ENCODE results near the gene PRDM13. TPM values are rescaled to one million over a fixed set of nuclear protein-coding genes. Genes with fewer than 3 reads are reported as not detected.
"Not testable (repeated sequence)": the region's sequence is repeated elsewhere in the genome, so short reads cannot be mapped to it uniquely, and the experiment has no call there.

The PRDM13 gene
- total and polyA plus RNA-seq, 5 donors from 2014 or later: not detected

- Mint-ChIP-seq H3K9me3 (peaks cover 0 to 13% (median 3%) of the 10 kb centered on the region in 7 donors), H3K27me3 (peaks cover 91% of the 10 kb centered on the region), H3K4me1 (peaks cover 8 to 35% (median 16%) of the 10 kb centered on the region in 4 donors), H3K27ac (no peak overlapping the region), H3K4me3 (peak overlapping the region in 2 of 4 donors; percentile 25 to 45), H3K36me3 (no peaks in the 10 kb centered on the region)
- Histone ChIP-seq H3K9me3 (ENCODE audit: control insufficient read depth in 2 of 2, low read length in 2 of 2) (peaks cover 4 to 11% of the 10 kb centered on the region in 2 experiments), H3K4me1 (ENCODE audit: control insufficient read depth, insufficient read depth, low read length, poor library complexity, severe bottlenecking) (peaks cover 24% of the 10 kb centered on the region), H3K27me3 (ENCODE audit: control insufficient read depth, insufficient read depth, low read length) (peaks cover 71% of the 10 kb centered on the region), H3K4me3 (ENCODE audit: low read depth, low read length) (no peak overlapping the region), H3K36me3 (ENCODE audit: control insufficient read depth, insufficient read depth, low read length) (no peaks in the 10 kb centered on the region), H3K27ac (ENCODE audit: insufficient read depth, low read length, poor library complexity, severe bottlenecking) (no peak overlapping the region)
- DNase-seq (no peak), ATAC-seq (ENCODE audit: low read depth in 2 of 2) (no peak)
Measured at GRCh38 chr6:99591673-99592364, 14.8 kb upstream of the PRDM13 start.

DNA sequence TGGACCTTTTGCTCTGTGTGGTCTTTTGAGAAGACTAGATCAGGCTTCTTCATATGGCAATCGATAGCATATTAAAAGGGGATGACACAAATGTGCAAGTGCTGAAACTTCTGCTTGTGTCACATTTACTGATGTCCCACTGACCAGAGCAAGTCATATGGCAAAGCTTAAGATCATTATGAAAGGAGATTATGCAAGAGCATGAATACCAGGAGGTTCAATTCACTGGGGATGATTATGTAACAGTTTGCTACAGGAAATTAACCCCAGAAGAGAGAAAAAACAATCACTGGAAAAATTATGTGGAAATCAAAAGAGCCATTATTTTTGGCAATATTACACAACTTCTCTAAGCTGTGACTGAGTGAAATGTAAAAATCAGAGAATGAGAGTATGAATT lies 13.7 kb upstream of the PRDM13 start:
- DNase-seq (no peak), ATAC-seq (ENCODE audit: low read depth in 2 of 2) (no peak)
- H3K9me3 Mint-ChIP-seq: peaks cover 0 to 13% (median 3%) of the 10 kb centered on the region in 7 donors
- Histone ChIP-seq H3K27ac (ENCODE audit: insufficient read depth, low read length, poor library complexity, severe bottlenecking) (no peak overlapping the region), H3K4me1 (ENCODE audit: control insufficient read depth, insufficient read depth, low read length, poor library complexity, severe bottlenecking) (peaks cover 24% of the 10 kb centered on the region), H3K4me3 (ENCODE audit: low read depth, low read length) (no peak overlapping the region), H3K27me3 (ENCODE audit: control insufficient read depth, insufficient read depth, low read length) (peaks cover 76% of the 10 kb centered on the region), H3K36me3 (ENCODE audit: control insufficient read depth, insufficient read depth, low read length) (no peaks in the 10 kb centered on the region), H3K9me3 (ENCODE audit: control insufficient read depth in 2 of 2, low read length in 2 of 2) (peaks cover 4 to 11% of the 10 kb centered on the region in 2 experiments)
- H3K27ac Mint-ChIP-seq: no peak overlapping the region
- H3K36me3 Mint-ChIP-seq: no peaks in the 10 kb centered on the region
- H3K4me1 Mint-ChIP-seq: peaks cover 8 to 35% (median 16%) of the 10 kb centered on the region in 4 donors
- H3K4me3 Mint-ChIP-seq: no peak overlapping the region
- H3K27me3 Mint-ChIP-seq: peaks cover 93% of the 10 kb centered on the region

- H3K4me3 Mint-ChIP-seq; H3K4me3 ChIP-seq (ENCODE audit: low read depth, low read length); H3K27ac Mint-ChIP-seq; ATAC-seq (ENCODE audit: low read depth in 2 of 2); H3K36me3 ChIP-seq (ENCODE audit: control insufficient read depth, insufficient read depth, low read length); H3K36me3 Mint-ChIP-seq; DNase-seq; H3K27ac ChIP-seq (ENCODE audit: insufficient read depth, low read length, poor library complexity, severe bottlenecking): not testable (repeated sequence)
- H3K27me3 Mint-ChIP-seq: peaks cover 91% of the 10 kb centered on the region
- Histone ChIP-seq H3K9me3 (ENCODE audit: control insufficient read depth in 2 of 2, low read length in 2 of 2) (peaks cover 4 to 11% of the 10 kb centered on the region in 2 experiments), H3K4me1 (ENCODE audit: control insufficient read depth, insufficient read depth, low read length, poor library complexity, severe bottlenecking) (peaks cover 11% of the 10 kb centered on the region), H3K27me3 (ENCODE audit: control insufficient read depth, insufficient read depth, low read length) (peaks cover 80% of the 10 kb centered on the region)
- H3K9me3 Mint-ChIP-seq: peaks cover 0 to 11% (median 7%) of the 10 kb centered on the region in 7 donors
- H3K4me1 Mint-ChIP-seq: peaks cover 6 to 23% (median 9%) of the 10 kb centered on the region in 4 donors
Measured at GRCh38 chr6:99594696-99595095, 11.9 kb upstream of the PRDM13 start.

DNA sequence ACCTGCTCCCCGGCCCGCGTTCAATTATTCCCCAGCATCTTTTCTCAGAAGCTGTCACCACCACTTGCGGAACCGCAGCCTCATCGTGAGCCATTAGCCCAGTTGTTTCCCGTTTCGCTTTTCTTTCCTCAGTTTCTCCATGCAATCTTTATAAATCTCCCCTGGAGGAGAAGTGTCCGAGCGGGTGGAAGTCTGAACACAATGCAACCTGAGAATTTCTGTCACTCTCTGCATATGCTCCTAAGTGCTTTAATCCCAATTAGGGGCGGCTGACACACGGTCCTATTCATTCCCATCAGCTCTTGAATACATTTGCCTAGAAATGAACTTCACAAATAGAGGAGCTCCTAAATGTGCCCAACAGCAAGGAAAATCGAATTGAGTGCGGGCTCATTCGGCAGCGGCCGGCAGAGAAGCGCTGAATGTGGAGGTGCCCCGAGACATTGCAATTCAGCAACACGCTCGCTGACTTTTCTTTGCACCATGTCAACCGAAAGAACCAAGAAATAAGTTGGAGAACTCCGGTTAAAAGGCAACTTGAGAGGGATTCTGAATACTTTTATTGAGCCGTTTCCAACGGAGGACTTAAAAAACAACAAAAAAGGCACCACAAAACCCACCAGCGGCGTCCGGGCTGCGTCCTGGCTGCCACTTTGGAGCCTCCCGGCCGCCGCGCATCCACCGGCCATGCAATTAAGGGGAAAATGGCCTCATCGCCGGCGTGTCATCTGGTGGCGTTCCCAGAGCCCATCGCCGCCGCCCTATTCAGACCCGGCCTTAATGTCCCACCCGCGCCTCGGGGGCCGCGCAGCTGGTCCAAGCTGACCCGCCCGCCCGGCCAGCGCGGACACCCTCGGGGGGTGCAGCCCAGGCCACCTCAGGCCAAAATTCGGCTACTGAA lies 3.9 kb upstream of the PRDM13 start:
- Histone ChIP-seq H3K4me3 (ENCODE audit: low read depth, low read length) (peak overlapping the region; percentile 48), H3K4me1 (ENCODE audit: control insufficient read depth, insufficient read depth, low read length, poor library complexity, severe bottlenecking) (peaks cover 32% of the 10 kb centered on the region), H3K27me3 (ENCODE audit: control insufficient read depth, insufficient read depth, low read length) (peaks cover 74% of the 10 kb centered on the region), H3K9me3 (ENCODE audit: control insufficient read depth in 2 of 2, low read length in 2 of 2) (peaks cover 3 to 5% of the 10 kb centered on the region in 2 experiments), H3K36me3 (ENCODE audit: control insufficient read depth, insufficient read depth, low read length) (no peaks in the 10 kb centered on the region), H3K27ac (ENCODE audit: insufficient read depth, low read length, poor library complexity, severe bottlenecking) (no peak overlapping the region)
- no peak for ATAC-seq (ENCODE audit: low read depth in 2 of 2)
- Mint-ChIP-seq H3K4me1 (peaks cover 10 to 33% (median 20%) of the 10 kb centered on the region in 4 donors), H3K4me3 (peak overlapping the region; percentile 61 to 87 (median 72)), H3K27me3 (peaks cover 97% of the 10 kb centered on the region), H3K27ac (no peak overlapping the region), H3K9me3 (peaks cover 0 to 9% (median 0%) of the 10 kb centered on the region in 7 donors), H3K36me3 (no peaks in the 10 kb centered on the region)
- no peak for DNase-seq

GRCh38 chr6:99603421-99604165 lies 3.0 kb upstream of the PRDM13 start:
- H3K36me3 ChIP-seq (ENCODE audit: control insufficient read depth, insufficient read depth, low read length): no peaks in the 10 kb centered on the region
- H3K36me3 Mint-ChIP-seq: no peaks in the 10 kb centered on the region
- peaks cover 0 to 8% (median 0%) of the 10 kb centered on the region in 7 donors for H3K9me3 Mint-ChIP-seq
- peak overlapping the region; percentile 41 for H3K4me3 ChIP-seq (ENCODE audit: low read depth, low read length)
- peaks cover 73% of the 10 kb centered on the region for H3K27me3 ChIP-seq (ENCODE audit: control insufficient read depth, insufficient read depth, low read length)
- H3K27ac ChIP-seq (ENCODE audit: insufficient read depth, low read length, poor library complexity, severe bottlenecking): no peak overlapping the region
- no peak overlapping the region for H3K27ac Mint-ChIP-seq
- peak overlapping the region; percentile 24 to 85 (median 71) for H3K4me3 Mint-ChIP-seq
- H3K4me1 ChIP-seq (ENCODE audit: control insufficient read depth, insufficient read depth, low read length, poor library complexity, severe bottlenecking): peaks cover 32% of the 10 kb centered on the region
- ATAC-seq (ENCODE audit: low read depth in 2 of 2) (peak; percentile 13 to 25), DNase-seq (no peak)
- H3K4me1 Mint-ChIP-seq: peaks cover 10 to 37% (median 20%) of the 10 kb centered on the region in 4 donors
- peaks cover 3 to 5% of the 10 kb centered on the region in 2 experiments for H3K9me3 ChIP-seq (ENCODE audit: control insufficient read depth in 2 of 2, low read length in 2 of 2)
- peaks cover 97% of the 10 kb centered on the region for H3K27me3 Mint-ChIP-seq

GRCh38 chr6:99604166-99605073 lies 2.2 kb upstream of the PRDM13 start:
- H3K27me3 Mint-ChIP-seq: peaks cover 98% of the 10 kb centered on the region
- no peak overlapping the region for H3K27ac Mint-ChIP-seq
- Histone ChIP-seq H3K27me3 (ENCODE audit: control insufficient read depth, insufficient read depth, low read length) (peaks cover 73% of the 10 kb centered on the region), H3K36me3 (ENCODE audit: control insufficient read depth, insufficient read depth, low read length) (no peaks in the 10 kb centered on the region), H3K9me3 (ENCODE audit: control insufficient read depth in 2 of 2, low read length in 2 of 2) (peaks cover 3 to 5% of the 10 kb centered on the region in 2 experiments), H3K27ac (ENCODE audit: insufficient read depth, low read length, poor library complexity, severe bottlenecking) (no peak overlapping the region), H3K4me3 (ENCODE audit: low read depth, low read length) (peak overlapping the region; percentile 41), H3K4me1 (ENCODE audit: control insufficient read depth, insufficient read depth, low read length, poor library complexity, severe bottlenecking) (peaks cover 32% of the 10 kb centered on the region)
- H3K4me3 Mint-ChIP-seq: peak overlapping the region; percentile 70 to 73 (median 71)
- ATAC-seq (ENCODE audit: low read depth in 2 of 2) (no peak), DNase-seq (no peak)
- H3K36me3 Mint-ChIP-seq: no peaks in the 10 kb centered on the region
- H3K4me1 Mint-ChIP-seq: peaks cover 15 to 40% (median 20%) of the 10 kb centered on the region in 4 donors
- H3K9me3 Mint-ChIP-seq: peaks cover 0 to 12% (median 0%) of the 10 kb centered on the region in 7 donors

All from CD4-positive, CD25-positive, alpha-beta regulatory T cell (primary cell).